ENCODE measurements around the gene ATP2A1.

The ATP2A1 gene

GRCh38 chr16:28846933-28847273 is 31.4 kb upstream of the ATP2A1 start:
- no peak for TF ChIP-seq CTCF (conservative IDR thresholded peaks at IDR 0.05; ENCODE audit: low read depth)
- ChIA-PET POLR2A (ENCODE audit: low non-redundant PET) (interaction anchor here (0.7 to 1.0 kb wide), 2 partner anchors 16 to 173 kb away, joined by 5 to 13 read pairs; partner anchors contain the start of gene SH2B1), CTCF (interaction anchor here (0.7 to 1.8 kb wide), 2 partner anchors 98 to 131 kb away, joined by 5 to 11 read pairs; no protein-coding TSS in a partner anchor)
- H3K27ac ChIP-seq: peak overlapping the region; percentile 80
- no peak for DNase-seq (ENCODE audit: low spot score)

- no peak for TF ChIP-seq CTCF (conservative IDR thresholded peaks at IDR 0.05; ENCODE audit: low read depth)
- DNase-seq (ENCODE audit: low spot score): no peak
- peak overlapping the region; percentile 88 for H3K27ac ChIP-seq
- CTCF ChIA-PET: interaction anchor here (0.9 kb wide), 1 partner anchor 15 kb away, joined by 3 read pairs; no protein-coding TSS in a partner anchor
- POLR2A ChIA-PET (ENCODE audit: low non-redundant PET): no interaction called here
Observed at GRCh38 chr16:28858421-28858820, 19.9 kb upstream of the ATP2A1 start.

- DNase-seq (ENCODE audit: low spot score): no peak
- H3K27ac ChIP-seq: peak overlapping the region; percentile 88
- CTCF ChIA-PET: interaction anchor here (0.9 kb wide), 1 partner anchor 14 kb away, joined by 3 read pairs; no protein-coding TSS in a partner anchor
- no peak for TF ChIP-seq CTCF (conservative IDR thresholded peaks at IDR 0.05; ENCODE audit: low read depth)
- POLR2A ChIA-PET (ENCODE audit: low non-redundant PET): no interaction called here
Observed at GRCh38 chr16:28859326-28859725, 19.0 kb upstream of the ATP2A1 start.

GRCh38 chr16:28863929-28864793 is 14.1 kb upstream of the ATP2A1 start:
- no peak for TF ChIP-seq CTCF (conservative IDR thresholded peaks at IDR 0.05; ENCODE audit: low read depth)
- peak overlapping the region; percentile 92 for H3K27ac ChIP-seq
- ChIA-PET POLR2A (ENCODE audit: low non-redundant PET) (interaction anchor here (0.6 to 1.8 kb wide), 3 partner anchors 11 to 58 kb away, joined by 3 to 13 read pairs (median 3); no protein-coding TSS in a partner anchor), CTCF (no interaction called here)
- DNase-seq (ENCODE audit: low spot score): no peak

- DNase-seq (ENCODE audit: low spot score): no peak
- ChIA-PET POLR2A (ENCODE audit: low non-redundant PET) (no interaction called here), CTCF (interaction anchor here (0.6 kb wide), 1 partner anchor 81 kb away, joined by 3 read pairs; no protein-coding TSS in a partner anchor)
- H3K27ac ChIP-seq: peak overlapping the region; percentile 92
- no peak for TF ChIP-seq CTCF (conservative IDR thresholded peaks at IDR 0.05; ENCODE audit: low read depth)
Observed at GRCh38 chr16:28865001-28865688, 13.1 kb upstream of the ATP2A1 start.

- no peak for TF ChIP-seq CTCF (conservative IDR thresholded peaks at IDR 0.05; ENCODE audit: low read depth)
- no peak for DNase-seq (ENCODE audit: low spot score)
- ChIA-PET POLR2A (ENCODE audit: low non-redundant PET) (no interaction called here), CTCF (interaction anchor here (0.6 kb wide), 2 partner anchors 80 to 99 kb away, joined by 3 read pairs; no protein-coding TSS in a partner anchor)
- H3K27ac ChIP-seq: peak overlapping the region; percentile 92
Observed at GRCh38 chr16:28865722-28866453, 12.4 kb upstream of the ATP2A1 start.

Measured in RWPE1 (cell line).